Measurements from ENCODE around the gene GRIK1. TPM values are rescaled to one million over a fixed set of nuclear protein-coding genes. Genes with fewer than 3 reads are reported as not detected.

GRIK1 gene
- polyA plus RNA-seq, 1 donor from 2014 or later, result 8.7 TPM

DNA sequence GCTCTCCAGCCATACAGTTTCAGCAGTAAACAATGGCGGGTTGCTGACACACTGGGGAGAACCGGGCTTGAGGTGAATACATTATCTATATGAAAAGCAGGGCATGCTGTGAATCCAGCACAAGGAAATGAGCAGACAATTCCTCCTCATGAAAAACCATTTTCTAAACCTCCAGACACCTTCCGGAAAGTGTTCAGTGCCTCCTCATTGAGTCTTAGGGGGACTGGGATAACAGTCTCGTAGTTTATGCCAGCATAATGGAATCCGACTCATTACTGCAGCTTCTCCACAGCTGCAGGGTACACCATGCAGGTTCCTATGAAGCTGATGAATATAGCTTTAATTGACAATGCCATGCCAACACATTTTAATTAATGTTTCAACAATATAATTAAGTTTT lies 356.9 kb downstream of the GRIK1 start:
- H3K27me3 ChIP-seq (ENCODE audit: insufficient read depth, low read depth, low read length), result no peaks in the 10 kb centered on the region
- no peaks in the 10 kb centered on the region for H3K9me2 ChIP-seq (ENCODE audit: insufficient read depth, low read length)
- no peaks in the 10 kb centered on the region for H3F3A ChIP-seq (ENCODE audit: insufficient read depth, low read length, poor library complexity, severe bottlenecking)
- H2AFZ ChIP-seq (ENCODE audit: low read depth, low read length), result no peak overlapping the region
- no peaks in the 10 kb centered on the region for H3K79me2 ChIP-seq (replicated peaks; ENCODE audit: insufficient read depth, low read length)
- H3K9ac ChIP-seq (ENCODE audit: low read length), result no peak overlapping the region
- peak overlapping the region; percentile 41 for H3K4me3 ChIP-seq (ENCODE audit: low read length)
- no peak overlapping the region for H3K4me2 ChIP-seq (ENCODE audit: low read length)
- H3K9me3 ChIP-seq (ENCODE audit: low read length), result no peaks in the 10 kb centered on the region
- H3K27ac ChIP-seq (ENCODE audit: low read length), result peak overlapping the region; percentile 32
- TF ChIP-seq, protein P1, sequence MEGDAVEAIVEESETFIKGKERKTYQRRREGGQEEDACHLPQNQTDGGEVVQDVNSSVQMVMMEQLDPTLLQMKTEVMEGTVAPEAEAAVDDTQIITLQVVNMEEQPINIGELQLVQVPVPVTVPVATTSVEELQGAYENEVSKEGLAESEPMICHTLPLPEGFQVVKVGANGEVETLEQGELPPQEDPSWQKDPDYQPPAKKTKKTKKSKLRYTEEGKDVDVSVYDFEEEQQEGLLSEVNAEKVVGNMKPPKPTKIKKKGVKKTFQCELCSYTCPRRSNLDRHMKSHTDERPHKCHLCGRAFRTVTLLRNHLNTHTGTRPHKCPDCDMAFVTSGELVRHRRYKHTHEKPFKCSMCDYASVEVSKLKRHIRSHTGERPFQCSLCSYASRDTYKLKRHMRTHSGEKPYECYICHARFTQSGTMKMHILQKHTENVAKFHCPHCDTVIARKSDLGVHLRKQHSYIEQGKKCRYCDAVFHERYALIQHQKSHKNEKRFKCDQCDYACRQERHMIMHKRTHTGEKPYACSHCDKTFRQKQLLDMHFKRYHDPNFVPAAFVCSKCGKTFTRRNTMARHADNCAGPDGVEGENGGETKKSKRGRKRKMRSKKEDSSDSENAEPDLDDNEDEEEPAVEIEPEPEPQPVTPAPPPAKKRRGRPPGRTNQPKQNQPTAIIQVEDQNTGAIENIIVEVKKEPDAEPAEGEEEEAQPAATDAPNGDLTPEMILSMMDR (IDR thresholded peaks at IDR 0.05; ENCODE audit: poor library complexity, severe bottlenecking), result no peak
- TF ChIP-seq EZH2 (IDR thresholded peaks at IDR 0.05; ENCODE audit: borderline replicate concordance, insufficient read depth, low read length, poor library complexity, severe bottlenecking) (no peak), EP300 (conservative IDR thresholded peaks at IDR 0.05; ENCODE audit: poor library complexity, severe bottlenecking) (no peak)
- TF ChIP-seq, protein P2, sequence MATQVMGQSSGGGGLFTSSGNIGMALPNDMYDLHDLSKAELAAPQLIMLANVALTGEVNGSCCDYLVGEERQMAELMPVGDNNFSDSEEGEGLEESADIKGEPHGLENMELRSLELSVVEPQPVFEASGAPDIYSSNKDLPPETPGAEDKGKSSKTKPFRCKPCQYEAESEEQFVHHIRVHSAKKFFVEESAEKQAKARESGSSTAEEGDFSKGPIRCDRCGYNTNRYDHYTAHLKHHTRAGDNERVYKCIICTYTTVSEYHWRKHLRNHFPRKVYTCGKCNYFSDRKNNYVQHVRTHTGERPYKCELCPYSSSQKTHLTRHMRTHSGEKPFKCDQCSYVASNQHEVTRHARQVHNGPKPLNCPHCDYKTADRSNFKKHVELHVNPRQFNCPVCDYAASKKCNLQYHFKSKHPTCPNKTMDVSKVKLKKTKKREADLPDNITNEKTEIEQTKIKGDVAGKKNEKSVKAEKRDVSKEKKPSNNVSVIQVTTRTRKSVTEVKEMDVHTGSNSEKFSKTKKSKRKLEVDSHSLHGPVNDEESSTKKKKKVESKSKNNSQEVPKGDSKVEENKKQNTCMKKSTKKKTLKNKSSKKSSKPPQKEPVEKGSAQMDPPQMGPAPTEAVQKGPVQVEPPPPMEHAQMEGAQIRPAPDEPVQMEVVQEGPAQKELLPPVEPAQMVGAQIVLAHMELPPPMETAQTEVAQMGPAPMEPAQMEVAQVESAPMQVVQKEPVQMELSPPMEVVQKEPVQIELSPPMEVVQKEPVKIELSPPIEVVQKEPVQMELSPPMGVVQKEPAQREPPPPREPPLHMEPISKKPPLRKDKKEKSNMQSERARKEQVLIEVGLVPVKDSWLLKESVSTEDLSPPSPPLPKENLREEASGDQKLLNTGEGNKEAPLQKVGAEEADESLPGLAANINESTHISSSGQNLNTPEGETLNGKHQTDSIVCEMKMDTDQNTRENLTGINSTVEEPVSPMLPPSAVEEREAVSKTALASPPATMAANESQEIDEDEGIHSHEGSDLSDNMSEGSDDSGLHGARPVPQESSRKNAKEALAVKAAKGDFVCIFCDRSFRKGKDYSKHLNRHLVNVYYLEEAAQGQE (IDR thresholded peaks at IDR 0.05; ENCODE audit: borderline replicate concordance), result peak; percentile 36
- H4K20me1 ChIP-seq (ENCODE audit: insufficient read depth), result no peaks in the 10 kb centered on the region
- H3K36me3 ChIP-seq (ENCODE audit: insufficient read depth, low read length), result no peaks in the 10 kb centered on the region

DNA sequence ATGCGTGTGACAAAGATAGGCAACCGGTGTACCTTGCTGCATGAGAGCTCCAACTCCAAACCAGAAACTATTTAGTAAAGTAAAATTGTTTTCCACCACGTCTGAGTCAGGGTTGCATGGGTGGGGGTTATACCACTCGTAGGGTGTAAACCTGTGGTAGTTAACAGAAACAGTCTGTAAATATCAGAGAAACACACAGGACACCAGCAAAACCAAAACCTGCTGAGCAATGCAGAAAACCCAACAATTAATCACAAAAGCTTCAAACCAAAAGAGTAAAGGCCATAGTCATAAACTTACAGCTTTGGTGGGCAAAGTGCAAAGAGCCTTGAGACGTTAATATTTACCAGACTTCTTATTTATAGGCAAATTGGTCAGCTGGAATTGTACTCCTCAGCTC lies 358.4 kb downstream of the GRIK1 start:
- no peaks in the 10 kb centered on the region for H3K36me3 ChIP-seq (ENCODE audit: insufficient read depth, low read length)
- H3K9me3 ChIP-seq (ENCODE audit: low read length), result no peaks in the 10 kb centered on the region
- H4K20me1 ChIP-seq (ENCODE audit: insufficient read depth), result no peaks in the 10 kb centered on the region
- no peaks in the 10 kb centered on the region for H3F3A ChIP-seq (ENCODE audit: insufficient read depth, low read length, poor library complexity, severe bottlenecking)
- no peak overlapping the region for H3K9ac ChIP-seq (ENCODE audit: low read length)
- H3K79me2 ChIP-seq (replicated peaks; ENCODE audit: insufficient read depth, low read length), result no peaks in the 10 kb centered on the region
- no peak overlapping the region for H3K27ac ChIP-seq (ENCODE audit: low read length)
- TF ChIP-seq MXI1 (conservative IDR thresholded peaks at IDR 0.05; ENCODE audit: poor library complexity, severe bottlenecking) (no peak), EZH2 (IDR thresholded peaks at IDR 0.05; ENCODE audit: borderline replicate concordance, insufficient read depth, low read length, poor library complexity, severe bottlenecking) (no peak), RAD21 (conservative IDR thresholded peaks at IDR 0.05) (no peak), EP300 (conservative IDR thresholded peaks at IDR 0.05; ENCODE audit: poor library complexity, severe bottlenecking) (no peak), SMC3 (conservative IDR thresholded peaks at IDR 0.05; ENCODE audit: poor library complexity) (no peak), POLR2AphosphoS5 (IDR thresholded peaks at IDR 0.05) (no peak), TAF1 (IDR thresholded peaks at IDR 0.05; ENCODE audit: low read depth) (no peak)
- TF ChIP-seq, protein P2 (IDR thresholded peaks at IDR 0.05; ENCODE audit: borderline replicate concordance), result no peak
- TF ChIP-seq, protein P1 (IDR thresholded peaks at IDR 0.05; ENCODE audit: poor library complexity, severe bottlenecking), result no peak
- no peak overlapping the region for H3K4me2 ChIP-seq (ENCODE audit: low read length)
- H3K4me3 ChIP-seq (ENCODE audit: low read length), result no peak overlapping the region
- no peaks in the 10 kb centered on the region for H3K27me3 ChIP-seq (ENCODE audit: insufficient read depth, low read depth, low read length)
- H2AFZ ChIP-seq (ENCODE audit: low read depth, low read length), result no peak overlapping the region
- no peaks in the 10 kb centered on the region for H3K9me2 ChIP-seq (ENCODE audit: insufficient read depth, low read length)
